Measurements from ENCODE around the gene FRRS1L. TPM values are rescaled to one million over a fixed set of nuclear protein-coding genes. Genes with fewer than 3 reads are reported as not detected.

FRRS1L gene, protein sequence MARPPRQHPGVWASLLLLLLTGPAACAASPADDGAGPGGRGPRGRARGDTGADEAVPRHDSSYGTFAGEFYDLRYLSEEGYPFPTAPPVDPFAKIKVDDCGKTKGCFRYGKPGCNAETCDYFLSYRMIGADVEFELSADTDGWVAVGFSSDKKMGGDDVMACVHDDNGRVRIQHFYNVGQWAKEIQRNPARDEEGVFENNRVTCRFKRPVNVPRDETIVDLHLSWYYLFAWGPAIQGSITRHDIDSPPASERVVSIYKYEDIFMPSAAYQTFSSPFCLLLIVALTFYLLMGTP
- polyA plus RNA-seq (2013, experiment 1 of 2) = 1.6 TPM
- polyA plus RNA-seq (2013, experiment 2 of 2) = 1.1 TPM

DNA sequence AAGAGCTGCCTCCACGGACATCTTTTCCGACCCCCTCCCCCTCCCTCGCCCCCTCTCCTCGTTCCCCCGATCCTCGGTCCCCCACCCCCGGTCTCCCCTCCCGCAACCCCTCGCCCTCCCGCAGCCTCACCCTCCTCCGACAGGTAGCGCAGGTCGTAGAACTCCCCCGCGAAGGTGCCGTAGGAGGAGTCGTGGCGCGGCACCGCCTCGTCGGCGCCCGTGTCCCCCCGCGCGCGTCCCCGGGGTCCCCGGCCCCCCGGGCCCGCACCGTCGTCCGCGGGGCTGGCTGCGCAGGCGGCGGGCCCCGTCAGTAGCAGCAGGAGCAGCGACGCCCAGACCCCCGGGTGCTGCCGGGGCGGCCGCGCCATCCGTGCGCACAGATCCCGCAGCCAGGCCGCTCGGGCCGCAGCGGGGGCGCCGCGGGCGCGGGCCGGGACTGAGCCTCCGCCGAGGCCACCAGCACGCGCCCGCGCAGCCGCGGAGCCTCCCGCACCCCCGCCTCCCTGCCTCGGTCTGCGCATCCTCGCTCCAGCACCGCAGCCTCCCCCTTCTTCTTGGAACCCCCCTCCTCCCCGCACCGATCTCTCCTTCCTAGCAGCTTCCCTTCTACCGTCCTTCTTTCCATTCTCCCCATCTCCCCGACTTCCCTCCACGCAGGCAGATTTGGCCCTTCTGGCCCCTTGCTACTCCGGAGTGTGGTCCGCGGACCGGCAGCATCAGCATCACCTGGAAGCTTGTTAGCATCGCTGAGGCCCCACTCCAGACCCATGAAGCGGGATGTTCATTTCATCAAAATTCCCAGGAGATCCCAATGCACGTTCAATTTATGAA, at the start of gene FRRS1L:
TSS of gene FRRS1L (minus strand) at position 479 of the 831 bp plus-strand sequence. CDS start at position 368, 111 bp downstream.
- peak within 1 kb of the TSS; percentile 29 for H3K4me3 ChIP-seq (ENCODE audit: extremely low read depth, insufficient read depth, low read length, poor library complexity, severe bottlenecking)
- 8 to 9% methylated on average over 35 to 50 of the region's 86 CpGs for WGBS, 2 experiments (ENCODE audit: insufficient coverage in 2 of 2)
- H3K36me3 ChIP-seq (ENCODE audit: control insufficient read depth, insufficient read depth, low read length) = no peaks in the 10 kb centered on the region
- no peaks in the 10 kb centered on the region for H3K9me3 ChIP-seq (ENCODE audit: control insufficient read depth, low read length)
- H3K4me1 ChIP-seq (ENCODE audit: control insufficient read depth, insufficient read depth, low read length, poor library complexity, severe bottlenecking) = no peaks in the 10 kb centered on the region
- no peak within 1 kb of the TSS for H3K27ac ChIP-seq (ENCODE audit: low read depth, low read length, severe bottlenecking)

DNA sequence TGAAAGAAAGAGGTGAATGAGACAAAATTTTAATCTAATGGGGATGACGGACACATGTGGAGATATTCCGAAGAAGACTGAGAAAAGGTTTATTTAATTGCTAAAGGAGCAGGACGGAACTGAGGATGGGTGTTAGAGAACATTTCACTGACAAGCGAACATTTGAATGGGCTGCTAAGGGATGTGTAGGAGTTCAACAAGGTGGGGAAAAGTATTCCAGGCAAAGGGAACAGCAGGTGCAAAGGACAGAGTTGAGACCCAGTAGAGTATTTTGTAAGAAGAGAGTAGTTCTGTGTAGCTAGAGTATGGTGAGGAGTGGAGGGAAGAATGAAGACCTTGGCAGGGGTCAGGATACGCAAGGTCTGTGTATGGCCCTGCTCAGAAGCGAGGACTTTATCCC, 47.4 kb upstream of the FRRS1L start:
- H3K27ac ChIP-seq (ENCODE audit: low read depth, low read length, severe bottlenecking) = no peak overlapping the region
- no peak overlapping the region for H3K4me3 ChIP-seq (ENCODE audit: extremely low read depth, insufficient read depth, low read length, poor library complexity, severe bottlenecking)
- H3K9me3 ChIP-seq (ENCODE audit: control insufficient read depth, low read length) = no peaks in the 10 kb centered on the region
- H3K4me1 ChIP-seq (ENCODE audit: control insufficient read depth, insufficient read depth, low read length, poor library complexity, severe bottlenecking) = no peaks in the 10 kb centered on the region
- WGBS, 2 experiments (ENCODE audit: insufficient coverage in 2 of 2) = 94 to 95% methylated on average over 6 of the region's 6 CpGs
- no peaks in the 10 kb centered on the region for H3K36me3 ChIP-seq (ENCODE audit: control insufficient read depth, insufficient read depth, low read length)

DNA sequence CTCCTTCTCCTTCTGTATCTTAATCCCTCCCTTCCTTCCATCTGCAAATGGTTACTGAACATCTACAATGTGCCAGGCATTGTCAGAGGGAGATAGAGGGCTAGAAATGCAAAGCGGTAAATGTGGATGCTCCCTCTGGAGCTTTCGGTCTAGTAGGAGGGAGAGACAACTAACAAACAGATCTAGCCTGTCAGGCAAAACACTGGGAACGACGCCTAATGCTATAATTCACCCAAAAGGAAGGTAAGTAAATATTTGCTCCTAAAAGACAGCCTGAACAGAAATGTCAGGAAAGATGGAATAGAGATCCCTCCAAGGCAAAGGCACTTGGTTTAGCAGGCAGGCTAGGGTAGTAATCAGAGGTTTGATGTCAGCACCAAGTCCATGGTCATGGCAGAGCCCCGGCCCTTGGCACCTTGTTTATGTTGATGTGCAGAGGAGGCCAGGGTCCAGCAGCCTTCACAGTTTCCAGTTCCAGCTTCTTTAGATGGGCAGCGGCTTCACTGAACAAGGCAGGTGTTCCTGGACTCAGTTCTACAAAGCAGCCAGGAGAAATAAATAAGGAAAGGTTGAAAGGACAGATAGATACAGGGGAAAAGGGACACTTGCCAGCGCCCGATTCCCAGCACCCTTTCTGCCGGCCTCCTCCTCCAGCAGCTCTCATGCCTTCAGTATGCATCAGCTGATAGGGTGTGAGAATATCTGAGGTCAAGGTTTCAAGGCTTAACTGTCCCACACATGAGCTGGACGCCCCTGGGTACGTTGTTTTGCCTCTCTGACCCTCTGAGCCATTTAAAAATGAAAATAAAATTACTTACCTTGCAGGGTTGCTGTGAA, 46.5 kb upstream of the FRRS1L start:
- no peak overlapping the region for H3K27ac ChIP-seq (ENCODE audit: low read depth, low read length, severe bottlenecking)
- no peaks in the 10 kb centered on the region for H3K36me3 ChIP-seq (ENCODE audit: control insufficient read depth, insufficient read depth, low read length)
- no peak overlapping the region for H3K4me3 ChIP-seq (ENCODE audit: extremely low read depth, insufficient read depth, low read length, poor library complexity, severe bottlenecking)
- 84 to 85% methylated on average over 4 to 9 of the region's 11 CpGs for WGBS, 2 experiments (ENCODE audit: insufficient coverage in 2 of 2)
- no peaks in the 10 kb centered on the region for H3K9me3 ChIP-seq (ENCODE audit: control insufficient read depth, low read length)
- no peaks in the 10 kb centered on the region for H3K4me1 ChIP-seq (ENCODE audit: control insufficient read depth, insufficient read depth, low read length, poor library complexity, severe bottlenecking)

DNA sequence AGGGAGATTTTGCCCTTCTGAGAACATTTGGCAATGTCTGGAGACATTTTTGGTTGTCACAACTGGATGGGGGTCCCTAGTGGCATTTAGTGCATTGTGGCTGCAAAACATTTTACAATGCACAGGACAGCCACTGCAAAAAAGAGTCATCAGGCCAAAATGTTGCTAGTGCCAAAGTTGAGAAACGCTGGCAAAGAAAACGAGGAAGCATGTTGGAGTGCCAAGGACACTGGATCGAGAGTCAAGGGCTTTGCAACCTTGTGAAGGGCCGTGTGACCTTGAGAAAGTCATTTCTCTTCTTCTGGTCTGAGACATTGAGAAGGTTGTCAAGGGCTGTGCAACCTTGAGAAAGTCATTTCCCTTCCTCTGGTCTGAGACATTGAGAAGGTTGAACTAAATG, 45.7 kb upstream of the FRRS1L start:
- no peaks in the 10 kb centered on the region for H3K9me3 ChIP-seq (ENCODE audit: control insufficient read depth, low read length)
- H3K4me1 ChIP-seq (ENCODE audit: control insufficient read depth, insufficient read depth, low read length, poor library complexity, severe bottlenecking) = no peaks in the 10 kb centered on the region
- H3K27ac ChIP-seq (ENCODE audit: low read depth, low read length, severe bottlenecking) = no peak overlapping the region
- 97 to 98% methylated on average over 4 of the region's 4 CpGs for WGBS, 2 experiments (ENCODE audit: insufficient coverage in 2 of 2)
- H3K36me3 ChIP-seq (ENCODE audit: control insufficient read depth, insufficient read depth, low read length) = no peaks in the 10 kb centered on the region
- H3K4me3 ChIP-seq (ENCODE audit: extremely low read depth, insufficient read depth, low read length, poor library complexity, severe bottlenecking) = no peak overlapping the region

DNA sequence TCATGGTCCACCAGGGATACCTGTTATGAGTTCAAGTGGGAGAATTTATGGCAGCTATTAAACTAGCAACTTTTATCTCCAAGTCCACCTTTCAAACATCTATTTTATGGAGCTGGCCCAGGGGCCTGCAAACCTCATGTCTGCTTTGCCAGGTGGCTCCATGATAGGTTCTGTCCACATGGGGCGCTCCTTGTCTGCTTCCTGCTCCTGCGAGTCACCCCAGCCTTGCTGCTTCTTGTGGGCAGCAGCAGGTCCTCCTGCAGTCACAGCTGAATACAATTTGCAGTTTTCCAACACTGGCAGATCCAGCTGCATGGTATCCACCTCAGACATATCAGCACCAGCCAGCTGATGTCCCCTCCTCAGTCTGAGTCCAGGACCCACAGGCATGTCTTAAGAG, 39.6 kb upstream of the FRRS1L start:
- 71 to 93% methylated on average over 2 of the region's 2 CpGs for WGBS, 2 experiments (ENCODE audit: insufficient coverage in 2 of 2)
- no peaks in the 10 kb centered on the region for H3K36me3 ChIP-seq (ENCODE audit: control insufficient read depth, insufficient read depth, low read length)
- no peak overlapping the region for H3K4me3 ChIP-seq (ENCODE audit: extremely low read depth, insufficient read depth, low read length, poor library complexity, severe bottlenecking)
- H3K9me3 ChIP-seq (ENCODE audit: control insufficient read depth, low read length) = peaks cover 3% of the 10 kb centered on the region
- H3K4me1 ChIP-seq (ENCODE audit: control insufficient read depth, insufficient read depth, low read length, poor library complexity, severe bottlenecking) = no peaks in the 10 kb centered on the region
- no peak overlapping the region for H3K27ac ChIP-seq (ENCODE audit: low read depth, low read length, severe bottlenecking)

DNA sequence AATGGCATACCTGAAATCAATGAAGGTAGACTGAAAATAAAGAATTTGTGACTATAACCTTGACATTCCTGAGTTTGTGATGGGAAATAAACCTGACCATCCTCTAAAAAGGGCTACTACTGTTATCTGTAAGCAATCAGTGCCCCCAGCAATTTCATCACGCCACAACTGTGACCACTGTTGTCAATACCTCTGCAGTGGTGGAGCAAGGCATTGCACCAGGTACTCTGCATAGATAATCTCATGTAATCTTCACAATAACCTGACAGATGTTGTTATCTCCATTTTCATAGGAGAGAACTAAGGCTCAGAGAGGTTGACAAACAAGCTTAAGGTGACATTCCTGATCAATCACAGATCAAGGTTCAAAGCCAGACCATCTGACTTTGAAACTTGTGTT, 38.5 kb upstream of the FRRS1L start:
- Histone ChIP-seq H3K4me1 (ENCODE audit: control insufficient read depth, insufficient read depth, low read length, poor library complexity, severe bottlenecking) (no peaks in the 10 kb centered on the region), H3K4me3 (ENCODE audit: extremely low read depth, insufficient read depth, low read length, poor library complexity, severe bottlenecking) (no peak overlapping the region), H3K27ac (ENCODE audit: low read depth, low read length, severe bottlenecking) (no peak overlapping the region), H3K9me3 (ENCODE audit: control insufficient read depth, low read length) (peaks cover 3% of the 10 kb centered on the region), H3K36me3 (ENCODE audit: control insufficient read depth, insufficient read depth, low read length) (no peaks in the 10 kb centered on the region)
- WGBS, 2 experiments (ENCODE audit: insufficient coverage in 2 of 2) = 89 to 100% methylated on average over 1 of the region's 1 CpG

DNA sequence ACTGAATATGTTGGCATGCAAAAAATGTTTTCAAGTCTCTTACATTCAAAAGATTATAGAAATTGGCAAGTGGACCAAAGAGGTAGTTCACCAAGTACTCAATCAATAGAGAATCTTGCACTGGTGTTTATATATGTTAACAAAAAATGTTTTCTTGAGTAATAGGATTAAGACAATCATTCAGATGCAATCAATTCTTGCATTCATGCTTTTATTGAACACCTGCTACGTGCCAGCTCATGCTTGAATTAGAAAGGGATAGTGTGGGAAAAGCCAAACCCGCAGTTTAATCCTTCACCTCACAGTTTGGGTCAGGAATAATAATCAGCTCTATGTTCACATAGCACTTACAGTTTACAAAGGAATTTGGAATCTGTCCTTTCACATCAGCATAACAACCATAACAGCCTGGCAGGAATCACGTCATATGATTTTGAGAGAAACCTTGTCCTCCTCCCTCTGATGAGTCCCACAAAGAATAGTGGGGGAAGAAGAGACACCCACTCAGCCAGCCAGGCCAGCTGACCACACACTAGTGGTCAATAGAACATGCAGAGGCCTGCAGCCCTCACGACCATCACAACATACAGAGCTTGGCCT, 36.8 kb upstream of the FRRS1L start:
- H3K4me3 ChIP-seq (ENCODE audit: extremely low read depth, insufficient read depth, low read length, poor library complexity, severe bottlenecking) = no peak overlapping the region
- H3K9me3 ChIP-seq (ENCODE audit: control insufficient read depth, low read length) = peaks cover 3% of the 10 kb centered on the region
- 78 to 80% methylated on average over 1 to 2 of the region's 4 CpGs for WGBS, 2 experiments (ENCODE audit: insufficient coverage in 2 of 2)
- no peaks in the 10 kb centered on the region for H3K36me3 ChIP-seq (ENCODE audit: control insufficient read depth, insufficient read depth, low read length)
- no peak overlapping the region for H3K27ac ChIP-seq (ENCODE audit: low read depth, low read length, severe bottlenecking)
- no peaks in the 10 kb centered on the region for H3K4me1 ChIP-seq (ENCODE audit: control insufficient read depth, insufficient read depth, low read length, poor library complexity, severe bottlenecking)

DNA sequence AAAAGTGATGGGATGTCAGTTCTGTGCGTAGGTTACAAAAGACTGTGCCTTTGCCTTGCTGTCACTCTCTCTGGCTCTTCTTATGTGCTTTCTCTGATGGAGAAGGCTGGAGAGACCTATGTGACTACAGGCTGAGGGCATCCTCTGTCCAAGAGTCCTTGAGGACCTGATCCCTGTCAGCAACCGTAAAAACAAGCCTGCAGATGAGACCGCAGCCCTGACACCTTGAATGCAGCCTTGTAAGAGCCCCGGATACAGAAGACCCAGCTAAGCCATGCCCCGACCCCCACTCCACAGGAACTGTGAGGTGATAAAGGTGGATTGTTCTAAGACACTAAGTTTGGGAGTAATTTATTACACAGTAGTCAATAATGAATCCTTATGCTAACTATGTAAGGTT, 32.6 kb upstream of the FRRS1L start:
- WGBS, 2 experiments (ENCODE audit: insufficient coverage in 2 of 2) = 91% methylated on average over 3 of the region's 5 CpGs
- no peak overlapping the region for H3K4me3 ChIP-seq (ENCODE audit: extremely low read depth, insufficient read depth, low read length, poor library complexity, severe bottlenecking)
- H3K27ac ChIP-seq (ENCODE audit: low read depth, low read length, severe bottlenecking) = no peak overlapping the region
- H3K4me1 ChIP-seq (ENCODE audit: control insufficient read depth, insufficient read depth, low read length, poor library complexity, severe bottlenecking) = no peaks in the 10 kb centered on the region
- H3K9me3 ChIP-seq (ENCODE audit: control insufficient read depth, low read length) = no peaks in the 10 kb centered on the region
- H3K36me3 ChIP-seq (ENCODE audit: control insufficient read depth, insufficient read depth, low read length) = no peaks in the 10 kb centered on the region

DNA sequence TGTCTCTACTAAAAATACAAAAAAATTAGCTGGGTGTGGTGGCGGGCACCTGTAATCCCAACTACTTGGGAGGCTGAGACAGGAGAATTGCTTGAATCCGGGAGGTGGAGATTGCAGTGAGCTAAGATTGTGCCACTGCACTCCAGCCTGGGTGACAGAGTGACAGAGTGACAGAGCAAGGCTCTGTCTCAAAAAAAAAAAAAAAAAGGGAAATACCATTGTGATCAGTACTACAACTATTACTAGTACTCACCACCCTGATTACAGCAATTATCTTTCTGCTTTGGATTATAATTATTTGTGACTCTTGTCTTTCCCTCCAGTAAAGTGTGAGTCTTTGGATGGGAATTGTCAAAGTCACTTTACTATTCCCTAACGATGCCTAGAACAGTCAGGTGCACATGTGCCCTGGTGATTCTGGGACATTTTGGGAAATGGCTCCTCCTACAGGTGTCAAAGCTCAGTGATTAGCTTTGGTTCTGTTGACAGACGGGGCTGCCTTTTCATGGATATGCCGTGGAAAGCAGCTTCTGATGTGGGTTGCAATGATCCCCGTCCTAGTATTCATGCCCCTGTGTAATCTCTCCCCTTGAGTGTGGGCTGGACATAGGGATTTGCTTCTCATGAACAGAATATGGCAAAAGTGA, 31.8 kb upstream of the FRRS1L start:
- Histone ChIP-seq H3K4me3 (ENCODE audit: extremely low read depth, insufficient read depth, low read length, poor library complexity, severe bottlenecking) (no peak overlapping the region), H3K9me3 (ENCODE audit: control insufficient read depth, low read length) (no peaks in the 10 kb centered on the region), H3K27ac (ENCODE audit: low read depth, low read length, severe bottlenecking) (no peak overlapping the region), H3K4me1 (ENCODE audit: control insufficient read depth, insufficient read depth, low read length, poor library complexity, severe bottlenecking) (no peaks in the 10 kb centered on the region), H3K36me3 (ENCODE audit: control insufficient read depth, insufficient read depth, low read length) (no peaks in the 10 kb centered on the region)
- WGBS, 2 experiments (ENCODE audit: insufficient coverage in 2 of 2) = 94 to 100% methylated on average over 1 to 2 of the region's 6 CpGs

All from mesodermal cell (in vitro differentiated cells).